Inflammatory macrophage (primary cell): ENCODE data around the gene RHBDD2.
"Not testable (repeated sequence)": the region's sequence is repeated elsewhere in the genome, so short reads cannot be mapped to it uniquely, and the experiment has no call there.

Experiments used
- DNase-seq, 2 donors: peaks; one replicate each; pipeline ENCODE4 v3.0.0-alpha.2; 2020 to 2022
- total RNA-seq, 18 experiments: gene quantifications; one replicate each; lab custom pipeline; 2026; ENCODE audit warnings: mixed read lengths in 6 of 18, inconsistent platforms in 2 of 18; lab: John Stamatoyannopoulos, UW

Gene RHBDD2
- 13.7 to 138 (median 50.7) reads per million in 18 experiments for total RNA-seq

- DNase-seq, result peak; percentile 96 to 97
Observed at GRCh38 chr7:75878769-75879611, at the start of gene RHBDD2. Gene RHBDD2 (plus strand): TSS chr7:75879034. CDS start chr7:75879083, 49 bp downstream.

- DNase-seq, result not testable (repeated sequence)
Observed at GRCh38 chr7:75829656-75830055, 49.2 kb upstream of the RHBDD2 start.

GRCh38 chr7:75830978-75831377 is 47.9 kb upstream of the RHBDD2 start:
- DNase-seq, result no peak

- DNase-seq, result not testable (repeated sequence)
Observed at GRCh38 chr7:75833662-75834061, 45.2 kb upstream of the RHBDD2 start.

GRCh38 chr7:75835688-75836285 is 43.0 kb upstream of the RHBDD2 start:
- DNase-seq, result no peak

- DNase-seq, result no peak
Observed at GRCh38 chr7:75836798-75837197, 42.0 kb upstream of the RHBDD2 start.

- peak; percentile 28 to 63 for DNase-seq
Observed at GRCh38 chr7:75838281-75838930, 40.4 kb upstream of the RHBDD2 start.

- no peak for DNase-seq
Observed at GRCh38 chr7:75840029-75840428, 38.8 kb upstream of the RHBDD2 start.

- DNase-seq, result peak; percentile 89 to 97
Observed at GRCh38 chr7:75842836-75843446, 35.9 kb upstream of the RHBDD2 start.

GRCh38 chr7:75843613-75844116 is 35.2 kb upstream of the RHBDD2 start:
- no peak for DNase-seq

- DNase-seq, result no peak
Observed at GRCh38 chr7:75844158-75844557, 34.7 kb upstream of the RHBDD2 start.

- not testable (repeated sequence) for DNase-seq
Observed at GRCh38 chr7:75845132-75845531, 33.7 kb upstream of the RHBDD2 start.

- peak; percentile 82 to 85 for DNase-seq
Observed at GRCh38 chr7:75847707-75848106, 31.1 kb upstream of the RHBDD2 start.

GRCh38 chr7:75849573-75849972 is 29.3 kb upstream of the RHBDD2 start:
- DNase-seq, result no peak

GRCh38 chr7:75850235-75850634 is 28.6 kb upstream of the RHBDD2 start:
- DNase-seq, result peak; percentile 86 to 89

- peak; percentile 64 to 74 for DNase-seq
Observed at GRCh38 chr7:75854233-75854632, 24.6 kb upstream of the RHBDD2 start.

GRCh38 chr7:75854813-75855345 is 24.0 kb upstream of the RHBDD2 start:
- DNase-seq, result peak; percentile 18 to 33

GRCh38 chr7:75856536-75856935 is 22.3 kb upstream of the RHBDD2 start:
- DNase-seq, result peak; percentile 90 to 96

GRCh38 chr7:75858410-75858809 is 20.4 kb upstream of the RHBDD2 start:
- DNase-seq, result no peak

- peak; percentile 83 to 89 for DNase-seq
Observed at GRCh38 chr7:75861636-75862035, 17.2 kb upstream of the RHBDD2 start.

GRCh38 chr7:75864251-75864650 is 14.6 kb upstream of the RHBDD2 start:
- DNase-seq, result peak in 1 of 2 donors; percentile 52

- DNase-seq, result peak; percentile 13 to 46
Observed at GRCh38 chr7:75866114-75866488, 12.7 kb upstream of the RHBDD2 start.
